Putamen (tissue), 1 donor: Measurements from ENCODE around the gene TYK2.
"Not testable (repeated sequence)": the region's sequence is repeated elsewhere in the genome, so short reads cannot be mapped to it uniquely, and the experiment has no call there.

Source experiments
- DNase-seq: peaks from one replicate; pipeline ENCODE4 v3.0.0-alpha.2; 2016; ENCODE audit warnings: low spot score

TYK2 gene

GRCh38 chr19:10380313-10381102 lies at the start of gene TYK2:
Gene TYK2 (minus strand): TSS chr19:10380572. CDS start chr19:10378406, 2,166 bp downstream.
- DNase-seq = peak; percentile 98

- DNase-seq = no peak
Measured at GRCh38 chr19:10428996-10429381, 48.6 kb upstream of the TYK2 start.

- DNase-seq = no peak
Measured at GRCh38 chr19:10427169-10427568, 46.8 kb upstream of the TYK2 start.

- DNase-seq = no peak
Measured at GRCh38 chr19:10424011-10424637, 43.8 kb upstream of the TYK2 start.

- no peak for DNase-seq
Measured at GRCh38 chr19:10422846-10423245, 42.5 kb upstream of the TYK2 start.

- no peak for DNase-seq
Measured at GRCh38 chr19:10422046-10422461, 41.7 kb upstream of the TYK2 start.

GRCh38 chr19:10421240-10422045 lies 41.1 kb upstream of the TYK2 start:
- no peak for DNase-seq

GRCh38 chr19:10420444-10421239 lies 40.3 kb upstream of the TYK2 start, which contains the start of gene PDE4A:
Gene PDE4A (plus strand): TSS chr19:10420538. CDS start chr19:10420765, 227 bp downstream.
- no peak for DNase-seq

GRCh38 chr19:10419646-10420443 lies 39.5 kb upstream of the TYK2 start:
- no peak for DNase-seq

- DNase-seq = peak; percentile 61
Measured at GRCh38 chr19:10419200-10419645, 38.9 kb upstream of the TYK2 start.

GRCh38 chr19:10418485-10419199 lies 38.3 kb upstream of the TYK2 start:
- DNase-seq = no peak

GRCh38 chr19:10418235-10418484 lies 37.8 kb upstream of the TYK2 start:
- DNase-seq = no peak

GRCh38 chr19:10417541-10418234 lies 37.3 kb upstream of the TYK2 start:
- no peak for DNase-seq

- DNase-seq = peak; percentile 72
Measured at GRCh38 chr19:10416380-10417257, 36.2 kb upstream of the TYK2 start.

- DNase-seq = no peak
Measured at GRCh38 chr19:10416083-10416379, 35.7 kb upstream of the TYK2 start.

GRCh38 chr19:10412257-10412977 lies 32.0 kb upstream of the TYK2 start:
- DNase-seq = no peak

GRCh38 chr19:10411224-10411623 lies 30.9 kb upstream of the TYK2 start:
- DNase-seq = not testable (repeated sequence)

GRCh38 chr19:10408511-10409283 lies 28.3 kb upstream of the TYK2 start:
- peak; percentile 66 for DNase-seq
